C4-2B (cell line): ENCODE data around the gene CACFD1.

Source experiments
- ZFX ChIP-seq: fragments of 450-650 bp; IDR thresholded peaks from 2 replicates; pipeline ENCODE4 v1.6.1; 2017
- TF ChIP-seq, protein P1 (sequence below): fragments of 450-650 bp; conservative IDR thresholded peaks from 2 replicates; pipeline ENCODE4 v1.5.1; 2017; ENCODE audit warnings: mild to moderate bottlenecking

DNA sequence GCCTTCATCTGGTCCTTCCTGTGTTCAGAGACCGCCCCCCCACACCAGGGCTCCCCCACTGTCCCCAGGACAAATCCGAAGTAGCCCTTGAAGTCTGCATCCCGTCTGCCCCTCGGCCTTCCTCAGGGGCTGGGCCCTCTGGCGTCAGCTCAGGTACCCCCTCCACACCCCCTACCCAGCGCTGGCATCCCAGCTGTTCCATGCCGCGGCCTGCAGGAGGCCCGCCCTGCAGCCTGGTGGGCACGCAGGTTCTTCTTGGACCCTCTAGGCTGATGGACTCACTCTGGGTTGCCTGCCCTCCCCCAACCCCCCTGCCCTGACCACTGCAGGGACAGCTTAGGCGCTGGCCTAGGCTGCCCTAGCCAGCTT, 12.5 kb downstream of the CACFD1 start:
- TF ChIP-seq, protein P1, sequence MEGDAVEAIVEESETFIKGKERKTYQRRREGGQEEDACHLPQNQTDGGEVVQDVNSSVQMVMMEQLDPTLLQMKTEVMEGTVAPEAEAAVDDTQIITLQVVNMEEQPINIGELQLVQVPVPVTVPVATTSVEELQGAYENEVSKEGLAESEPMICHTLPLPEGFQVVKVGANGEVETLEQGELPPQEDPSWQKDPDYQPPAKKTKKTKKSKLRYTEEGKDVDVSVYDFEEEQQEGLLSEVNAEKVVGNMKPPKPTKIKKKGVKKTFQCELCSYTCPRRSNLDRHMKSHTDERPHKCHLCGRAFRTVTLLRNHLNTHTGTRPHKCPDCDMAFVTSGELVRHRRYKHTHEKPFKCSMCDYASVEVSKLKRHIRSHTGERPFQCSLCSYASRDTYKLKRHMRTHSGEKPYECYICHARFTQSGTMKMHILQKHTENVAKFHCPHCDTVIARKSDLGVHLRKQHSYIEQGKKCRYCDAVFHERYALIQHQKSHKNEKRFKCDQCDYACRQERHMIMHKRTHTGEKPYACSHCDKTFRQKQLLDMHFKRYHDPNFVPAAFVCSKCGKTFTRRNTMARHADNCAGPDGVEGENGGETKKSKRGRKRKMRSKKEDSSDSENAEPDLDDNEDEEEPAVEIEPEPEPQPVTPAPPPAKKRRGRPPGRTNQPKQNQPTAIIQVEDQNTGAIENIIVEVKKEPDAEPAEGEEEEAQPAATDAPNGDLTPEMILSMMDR: no peak
- TF ChIP-seq ZFX: no peak
